ENCODE measurements around the gene DLK1. TPM values are rescaled to one million over a fixed set of nuclear protein-coding genes. Genes with fewer than 3 reads are reported as not detected.

DLK1 gene
- total RNA-seq, 2 experiments from 2014 or later, result not detected

- intact Hi-C loops (cut with micrococcal nuclease), result no loop called here
- ChIA-PET CTCF (no interaction called here), POLR2A (no interaction called here)
- Mint-ChIP-seq H3K4me1 (ENCODE audit: low read depth) (no peaks in the 10 kb centered on the region), H3K27ac (no peak overlapping the region), H3K4me3 (no peak overlapping the region), H3K9me3 (no peaks in the 10 kb centered on the region), H3K27me3 (no peaks in the 10 kb centered on the region), H3K36me3 (ENCODE audit: low read depth) (no peaks in the 10 kb centered on the region)
- no peak for DNase-seq
- TF ChIP-seq, protein P1, sequence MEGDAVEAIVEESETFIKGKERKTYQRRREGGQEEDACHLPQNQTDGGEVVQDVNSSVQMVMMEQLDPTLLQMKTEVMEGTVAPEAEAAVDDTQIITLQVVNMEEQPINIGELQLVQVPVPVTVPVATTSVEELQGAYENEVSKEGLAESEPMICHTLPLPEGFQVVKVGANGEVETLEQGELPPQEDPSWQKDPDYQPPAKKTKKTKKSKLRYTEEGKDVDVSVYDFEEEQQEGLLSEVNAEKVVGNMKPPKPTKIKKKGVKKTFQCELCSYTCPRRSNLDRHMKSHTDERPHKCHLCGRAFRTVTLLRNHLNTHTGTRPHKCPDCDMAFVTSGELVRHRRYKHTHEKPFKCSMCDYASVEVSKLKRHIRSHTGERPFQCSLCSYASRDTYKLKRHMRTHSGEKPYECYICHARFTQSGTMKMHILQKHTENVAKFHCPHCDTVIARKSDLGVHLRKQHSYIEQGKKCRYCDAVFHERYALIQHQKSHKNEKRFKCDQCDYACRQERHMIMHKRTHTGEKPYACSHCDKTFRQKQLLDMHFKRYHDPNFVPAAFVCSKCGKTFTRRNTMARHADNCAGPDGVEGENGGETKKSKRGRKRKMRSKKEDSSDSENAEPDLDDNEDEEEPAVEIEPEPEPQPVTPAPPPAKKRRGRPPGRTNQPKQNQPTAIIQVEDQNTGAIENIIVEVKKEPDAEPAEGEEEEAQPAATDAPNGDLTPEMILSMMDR (IDR thresholded peaks at IDR 0.05), result no peak
- no peak for ATAC-seq
Observed at GRCh38 chr14:100782516-100783320, 56.0 kb downstream of the DLK1 start.

- intact Hi-C loops (cut with micrococcal nuclease), result no loop called here
- ChIA-PET POLR2A (no interaction called here), CTCF (no interaction called here)
- DNase-seq (no peak), ATAC-seq (no peak)
- TF ChIP-seq, protein P1 (IDR thresholded peaks at IDR 0.05), result no peak
- H3K4me3 Mint-ChIP-seq, result no peak overlapping the region
- no peaks in the 10 kb centered on the region for H3K4me1 Mint-ChIP-seq (ENCODE audit: low read depth)
- no peaks in the 10 kb centered on the region for H3K9me3 Mint-ChIP-seq
- H3K27ac Mint-ChIP-seq, result no peak overlapping the region
- H3K36me3 Mint-ChIP-seq (ENCODE audit: low read depth), result no peaks in the 10 kb centered on the region
- H3K27me3 Mint-ChIP-seq, result no peaks in the 10 kb centered on the region
Observed at GRCh38 chr14:100783630-100784370, 57.1 kb downstream of the DLK1 start.

- CTCF ChIA-PET, result no interaction called here
- ATAC-seq (no peak), DNase-seq (no peak)
- no peak overlapping the region for H3K27ac Mint-ChIP-seq
- H3K36me3 Mint-ChIP-seq (ENCODE audit: low read depth), result no peaks in the 10 kb centered on the region
- H3K4me3 Mint-ChIP-seq, result no peak overlapping the region
- TF ChIP-seq, protein P1 (IDR thresholded peaks at IDR 0.05), result no peak
- no peaks in the 10 kb centered on the region for H3K4me1 Mint-ChIP-seq (ENCODE audit: low read depth)
- intact Hi-C loops (cut with micrococcal nuclease), result no loop called here
- POLR2A ChIA-PET, result no interaction called here
- H3K9me3 Mint-ChIP-seq, result no peaks in the 10 kb centered on the region
- H3K27me3 Mint-ChIP-seq, result no peaks in the 10 kb centered on the region
Observed at GRCh38 chr14:100784523-100785337, 58.0 kb downstream of the DLK1 start.

- Mint-ChIP-seq H3K36me3 (ENCODE audit: low read depth) (no peaks in the 10 kb centered on the region), H3K4me1 (ENCODE audit: low read depth) (no peaks in the 10 kb centered on the region), H3K27ac (no peak overlapping the region), H3K9me3 (no peaks in the 10 kb centered on the region), H3K27me3 (no peaks in the 10 kb centered on the region), H3K4me3 (no peak overlapping the region)
- CTCF ChIA-PET, result no interaction called here
- ATAC-seq, result no peak
- intact Hi-C loops (cut with micrococcal nuclease), result no loop called here
- POLR2A ChIA-PET, result no interaction called here
- DNase-seq, result no peak
- TF ChIP-seq, protein P1 (IDR thresholded peaks at IDR 0.05), result no peak
Observed at GRCh38 chr14:100785338-100785615, 58.6 kb downstream of the DLK1 start.

DNA sequence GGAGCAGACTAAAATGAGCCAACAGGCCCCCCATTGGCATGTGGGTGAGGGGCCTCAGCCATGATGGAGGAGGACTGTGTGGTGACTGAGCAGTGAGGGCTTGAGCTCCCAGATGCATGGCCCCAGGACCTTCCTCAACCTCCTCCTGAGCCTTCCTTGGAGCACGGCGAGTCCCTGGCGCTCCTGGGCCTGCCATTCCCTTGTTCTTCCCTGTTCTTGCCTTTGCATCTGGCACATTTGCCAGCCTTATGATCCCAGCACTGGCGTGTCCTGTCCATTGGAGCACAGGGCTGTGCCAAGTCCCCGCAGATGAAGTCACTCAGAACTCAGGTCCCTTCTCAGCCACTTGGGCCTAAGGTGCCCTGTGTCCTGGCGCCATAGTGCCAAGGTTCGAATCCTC lies 58.9 kb downstream of the DLK1 start:
- H3K36me3 Mint-ChIP-seq (ENCODE audit: low read depth), result no peaks in the 10 kb centered on the region
- no peaks in the 10 kb centered on the region for H3K4me1 Mint-ChIP-seq (ENCODE audit: low read depth)
- H3K27me3 Mint-ChIP-seq, result no peaks in the 10 kb centered on the region
- CTCF ChIA-PET, result no interaction called here
- TF ChIP-seq, protein P1 (IDR thresholded peaks at IDR 0.05), result no peak
- intact Hi-C loops (cut with micrococcal nuclease), result no loop called here
- DNase-seq (no peak), ATAC-seq (no peak)
- H3K9me3 Mint-ChIP-seq, result no peaks in the 10 kb centered on the region
- no peak overlapping the region for H3K4me3 Mint-ChIP-seq
- H3K27ac Mint-ChIP-seq, result no peak overlapping the region
- POLR2A ChIA-PET, result no interaction called here
